Measurements from ENCODE around the gene HLA-A. TPM values are rescaled to one million over a fixed set of nuclear protein-coding genes. Genes with fewer than 3 reads are reported as not detected.

Gene HLA-A
- total RNA-seq, 1 experiment from 2014 or later, result 251 TPM

GRCh38 chr6:29948277-29948676, 5.9 kb downstream of the HLA-A start:
- Histone ChIP-seq H2AFZ (ENCODE audit: low read depth, low read length, poor library complexity, severe bottlenecking) (no peak overlapping the region), H3K4me1 (ENCODE audit: control insufficient read depth in 1 of 2, insufficient read depth in 2 of 2, low read length in 2 of 2) (peaks cover 5 to 17% of the 10 kb centered on the region in 2 experiments), H3K9ac (ENCODE audit: low read length) (no peak overlapping the region), H3K27ac (ENCODE audit: low read depth, low read length) (no peak overlapping the region), H3K9me2 (ENCODE audit: insufficient read depth) (no peaks in the 10 kb centered on the region), H3K4me3 (replicated peaks in 1 of 2; ENCODE audit: low read depth in 1 of 2, low read length in 2 of 2) (no peak overlapping the region), H3K9me3 (ENCODE audit: control insufficient read depth in 1 of 2, insufficient read depth in 1 of 2, low read depth in 1 of 2, low read length in 2 of 2) (no peaks in the 10 kb centered on the region), H3K79me2 (ENCODE audit: insufficient read depth, low read length) (peaks cover 6% of the 10 kb centered on the region; the same call in 1 of the 2 replicates), H3K4me2 (ENCODE audit: low read length) (no peak overlapping the region), H3K27me3 (ENCODE audit: insufficient read depth, low read length) (no peaks in the 10 kb centered on the region), H3K36me3 (ENCODE audit: control insufficient read depth in 1 of 2, insufficient read depth in 2 of 2, low read length in 2 of 2) (peaks cover 4 to 11% of the 10 kb centered on the region in 2 experiments; a peak in 3 of 4 replicates), H4K20me1 (ENCODE audit: insufficient read depth) (no peaks in the 10 kb centered on the region)
- ATAC-seq (no peak), DNase-seq (ENCODE audit: low read depth, low spot score) (no peak)
- CTCF ChIA-PET, result no interaction called here
- intact Hi-C loops (cut with micrococcal nuclease), result no loop called here
- BruUV-seq (replicated peaks), result no TSS peak
- POLR2A ChIA-PET, result interaction anchor here (1.6 kb wide), 1 partner anchor 17 kb away, joined by 6 read pairs; no protein-coding TSS in a partner anchor
- TF ChIP-seq SRF (IDR thresholded peaks at IDR 0.05; ENCODE audit: low read depth) (no peak), SIN3A (IDR thresholded peaks at IDR 0.05; ENCODE audit: low read depth) (no peak), CBX3 (IDR thresholded peaks at IDR 0.05; ENCODE audit: low read depth) (no peak), EZH2phosphoT487 (IDR thresholded peaks at IDR 0.05; ENCODE audit: borderline replicate concordance) (no peak), ZFX (IDR thresholded peaks at IDR 0.05) (no peak), POLR2A (IDR thresholded peaks at IDR 0.05; ENCODE audit: borderline replicate concordance, extremely low read depth, insufficient read depth, insufficient read length) (no peak), YY1 (IDR thresholded peaks at IDR 0.05; ENCODE audit: extremely low read depth, insufficient replicate concordance, low read depth, low read length) (no peak), POLR2AphosphoS5 (IDR thresholded peaks at IDR 0.05; ENCODE audit: low read depth, low read length) (no peak), REST (IDR thresholded peaks at IDR 0.05; ENCODE audit: low read depth) (no peak), RAD21 (IDR thresholded peaks at IDR 0.05; ENCODE audit: low read depth) (no peak), CEBPB (IDR thresholded peaks at IDR 0.05; ENCODE audit: low read depth) (no peak), ZNF274 (IDR thresholded peaks at IDR 0.05; ENCODE audit: low read depth, low read length) (no peak), ATF3 (IDR thresholded peaks at IDR 0.05) (no peak), EZH2 (IDR thresholded peaks at IDR 0.05) (no peak), FOSL1 (IDR thresholded peaks at IDR 0.05; ENCODE audit: low read depth) (no peak), SP1 (IDR thresholded peaks at IDR 0.05; ENCODE audit: low read depth) (no peak)
- TF ChIP-seq, protein P1, sequence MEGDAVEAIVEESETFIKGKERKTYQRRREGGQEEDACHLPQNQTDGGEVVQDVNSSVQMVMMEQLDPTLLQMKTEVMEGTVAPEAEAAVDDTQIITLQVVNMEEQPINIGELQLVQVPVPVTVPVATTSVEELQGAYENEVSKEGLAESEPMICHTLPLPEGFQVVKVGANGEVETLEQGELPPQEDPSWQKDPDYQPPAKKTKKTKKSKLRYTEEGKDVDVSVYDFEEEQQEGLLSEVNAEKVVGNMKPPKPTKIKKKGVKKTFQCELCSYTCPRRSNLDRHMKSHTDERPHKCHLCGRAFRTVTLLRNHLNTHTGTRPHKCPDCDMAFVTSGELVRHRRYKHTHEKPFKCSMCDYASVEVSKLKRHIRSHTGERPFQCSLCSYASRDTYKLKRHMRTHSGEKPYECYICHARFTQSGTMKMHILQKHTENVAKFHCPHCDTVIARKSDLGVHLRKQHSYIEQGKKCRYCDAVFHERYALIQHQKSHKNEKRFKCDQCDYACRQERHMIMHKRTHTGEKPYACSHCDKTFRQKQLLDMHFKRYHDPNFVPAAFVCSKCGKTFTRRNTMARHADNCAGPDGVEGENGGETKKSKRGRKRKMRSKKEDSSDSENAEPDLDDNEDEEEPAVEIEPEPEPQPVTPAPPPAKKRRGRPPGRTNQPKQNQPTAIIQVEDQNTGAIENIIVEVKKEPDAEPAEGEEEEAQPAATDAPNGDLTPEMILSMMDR (IDR thresholded peaks at IDR 0.05 in 2 of 3, conservative IDR thresholded peaks at IDR 0.05 in 1 of 3; ENCODE audit: borderline replicate concordance in 1 of 3, insufficient read depth in 1 of 3, low read depth in 2 of 3, low read length in 2 of 3), result no peak
- RAD21 ChIA-PET (ENCODE audit: low non-redundant PET in 1 of 2, low total read pairs in 2 of 2, uncharacterized antibody in 2 of 2, unreplicated experiment in 2 of 2), result no interaction called here

Data from HCT116 (cell line).